ENCODE data around the gene AKT3. TPM values are rescaled to one million over a fixed set of nuclear protein-coding genes. Genes with fewer than 3 reads are reported as not detected.

AKT3 gene
- total and polyA plus RNA-seq, 3 experiments from 2014 or later: 4.3 to 49.6 (median 47.3) TPM

DNA sequence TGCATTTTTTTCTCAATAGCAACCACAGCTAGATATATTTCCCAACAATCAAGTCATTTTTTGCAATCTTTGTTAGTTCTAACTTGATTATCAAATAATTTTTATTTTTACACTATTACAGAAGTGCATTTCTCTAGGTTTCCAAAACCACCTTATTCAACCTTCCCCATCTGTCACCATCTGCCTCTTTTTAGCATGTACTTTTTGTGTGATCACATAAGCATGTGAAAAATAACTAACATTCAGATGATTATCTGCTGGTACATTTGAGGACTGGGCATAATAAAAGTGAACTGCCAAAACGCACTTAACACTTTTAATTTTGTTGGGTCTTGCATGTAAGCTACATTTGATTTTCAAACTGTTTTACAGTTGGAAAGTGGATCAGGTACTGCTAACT lies 291.5 kb downstream of the AKT3 start:
- H3K27ac ChIP-seq (ENCODE audit: low read depth, low read length): no peak overlapping the region
- Mint-ChIP-seq H3K36me3 (peaks cover 15 to 35% (median 20%) of the 10 kb centered on the region in 3 donors), H3K4me1 (peaks cover 6 to 26% (median 15%) of the 10 kb centered on the region in 3 donors), H3K27ac (peak overlapping the region in 1 of 8 donors; percentile 23), H3K9me3 (peaks cover 0 to 6% (median 3%) of the 10 kb centered on the region in 5 donors), H3K4me3 (no peak overlapping the region), H3K27me3 (no peaks in the 10 kb centered on the region)
- no peak overlapping the region for H3K4me3 ChIP-seq (ENCODE audit: low read length)
- ChIA-PET CTCF (interaction anchor here (1.5 kb wide), 1 partner anchor 11 kb away, joined by 3 read pairs; no protein-coding TSS in a partner anchor), POLR2A (no interaction called here)
- peaks cover 18% of the 10 kb centered on the region for H3K36me3 ChIP-seq (ENCODE audit: insufficient read depth, low read length)
- no peak for DNase-seq
- H3K4me1 ChIP-seq (ENCODE audit: insufficient read depth, low read length): no peaks in the 10 kb centered on the region
- no peaks in the 10 kb centered on the region for H3K9me3 ChIP-seq (ENCODE audit: low read length)
- H3K27me3 ChIP-seq (ENCODE audit: insufficient read depth, low read length, poor library complexity, severe bottlenecking): no peaks in the 10 kb centered on the region

- no peaks in the 10 kb centered on the region for H3K9me3 ChIP-seq (ENCODE audit: low read length)
- H3K4me3 ChIP-seq (ENCODE audit: low read length): no peak overlapping the region
- no peaks in the 10 kb centered on the region for H3K27me3 ChIP-seq (ENCODE audit: insufficient read depth, low read length, poor library complexity, severe bottlenecking)
- peak overlapping the region in 2 of 8 donors; percentile 6 to 54 for H3K27ac Mint-ChIP-seq
- CTCF ChIA-PET: interaction anchor here (1.5 kb wide), 1 partner anchor 11 kb away, joined by 3 read pairs; no protein-coding TSS in a partner anchor
- no peaks in the 10 kb centered on the region for H3K4me1 ChIP-seq (ENCODE audit: insufficient read depth, low read length)
- H3K4me1 Mint-ChIP-seq: peaks cover 6 to 26% (median 15%) of the 10 kb centered on the region in 3 donors
- DNase-seq: no peak
- H3K36me3 ChIP-seq (ENCODE audit: insufficient read depth, low read length): peaks cover 16% of the 10 kb centered on the region
- H3K4me3 Mint-ChIP-seq: no peak overlapping the region
- POLR2A ChIA-PET: no interaction called here
- no peaks in the 10 kb centered on the region for H3K27me3 Mint-ChIP-seq
- peaks cover 0 to 6% (median 3%) of the 10 kb centered on the region in 5 donors for H3K9me3 Mint-ChIP-seq
- no peak overlapping the region for H3K27ac ChIP-seq (ENCODE audit: low read depth, low read length)
- H3K36me3 Mint-ChIP-seq: peaks cover 14 to 35% (median 19%) of the 10 kb centered on the region in 3 donors
These were observed 292.2 kb downstream of the AKT3 start for GRCh38 chr1:243557866-243558265.

DNA sequence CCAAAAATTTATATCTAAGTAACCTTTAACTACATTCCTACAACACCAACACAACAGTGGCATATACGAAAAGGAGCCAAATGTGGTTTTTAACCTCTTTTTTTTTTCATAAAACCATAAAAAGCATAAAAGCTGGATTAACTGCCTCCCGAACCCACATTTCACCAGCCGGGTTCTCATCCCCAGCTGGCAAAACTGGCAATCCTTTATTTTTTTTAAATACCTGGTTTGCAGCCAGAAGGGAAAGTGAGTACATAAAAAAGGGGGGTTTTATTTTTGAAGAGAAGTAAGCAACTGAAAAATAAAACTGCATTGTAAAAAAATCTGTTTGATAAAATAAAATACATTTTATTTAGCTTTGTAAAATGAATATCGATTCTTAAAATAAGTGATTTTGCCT lies 295.4 kb downstream of the AKT3 start:
- ChIA-PET CTCF (interaction anchor here (1.1 kb wide), 1 partner anchor 745 kb away, joined by 3 read pairs; no protein-coding TSS in a partner anchor), POLR2A (no interaction called here)
- Mint-ChIP-seq H3K27ac (no peak overlapping the region), H3K36me3 (peaks cover 9 to 31% (median 11%) of the 10 kb centered on the region in 3 donors), H3K4me3 (no peak overlapping the region), H3K4me1 (peaks cover 0 to 26% (median 10%) of the 10 kb centered on the region in 3 donors), H3K9me3 (no peaks in the 10 kb centered on the region), H3K27me3 (no peaks in the 10 kb centered on the region)
- no peaks in the 10 kb centered on the region for H3K9me3 ChIP-seq (ENCODE audit: low read length)
- H3K4me1 ChIP-seq (ENCODE audit: insufficient read depth, low read length): no peaks in the 10 kb centered on the region
- H3K36me3 ChIP-seq (ENCODE audit: insufficient read depth, low read length): no peaks in the 10 kb centered on the region
- DNase-seq: no peak
- H3K4me3 ChIP-seq (ENCODE audit: low read length): no peak overlapping the region
- no peak overlapping the region for H3K27ac ChIP-seq (ENCODE audit: low read depth, low read length)
- no peaks in the 10 kb centered on the region for H3K27me3 ChIP-seq (ENCODE audit: insufficient read depth, low read length, poor library complexity, severe bottlenecking)

DNA sequence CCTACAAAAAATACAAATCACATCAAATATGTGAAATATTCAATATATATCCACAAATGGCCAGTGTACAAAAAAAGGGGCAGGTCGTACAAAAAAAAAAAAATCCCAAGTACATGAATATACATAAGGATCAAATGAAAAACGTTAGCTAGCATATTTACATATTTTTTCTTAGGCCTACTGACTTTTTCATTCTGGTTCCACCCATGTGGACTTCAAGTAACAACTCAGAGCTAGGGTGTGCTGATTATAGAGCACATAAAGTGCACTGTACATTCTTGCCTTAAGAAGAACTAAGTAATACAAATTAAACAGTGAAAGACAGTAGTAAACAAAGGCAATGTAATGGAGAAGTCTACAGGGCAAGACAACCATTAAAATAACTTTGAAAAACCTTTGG lies 297.0 kb downstream of the AKT3 start:
- Mint-ChIP-seq H3K27ac (no peak overlapping the region), H3K27me3 (no peaks in the 10 kb centered on the region), H3K4me1 (peaks cover 0 to 18% (median 9%) of the 10 kb centered on the region in 3 donors), H3K36me3 (peaks cover 16 to 38% (median 17%) of the 10 kb centered on the region in 3 donors), H3K9me3 (no peaks in the 10 kb centered on the region), H3K4me3 (no peak overlapping the region)
- H3K27me3 ChIP-seq (ENCODE audit: insufficient read depth, low read length, poor library complexity, severe bottlenecking): no peaks in the 10 kb centered on the region
- no peaks in the 10 kb centered on the region for H3K9me3 ChIP-seq (ENCODE audit: low read length)
- no peaks in the 10 kb centered on the region for H3K36me3 ChIP-seq (ENCODE audit: insufficient read depth, low read length)
- POLR2A ChIA-PET: no interaction called here
- H3K4me3 ChIP-seq (ENCODE audit: low read length): no peak overlapping the region
- no peaks in the 10 kb centered on the region for H3K4me1 ChIP-seq (ENCODE audit: insufficient read depth, low read length)
- no peak overlapping the region for H3K27ac ChIP-seq (ENCODE audit: low read depth, low read length)
- CTCF ChIA-PET: no interaction called here
- DNase-seq: no peak

- POLR2A ChIA-PET: no interaction called here
- Histone ChIP-seq H3K36me3 (ENCODE audit: insufficient read depth, low read length) (no peaks in the 10 kb centered on the region), H3K9me3 (ENCODE audit: low read length) (no peaks in the 10 kb centered on the region), H3K27me3 (ENCODE audit: insufficient read depth, low read length, poor library complexity, severe bottlenecking) (no peaks in the 10 kb centered on the region), H3K4me1 (ENCODE audit: insufficient read depth, low read length) (no peaks in the 10 kb centered on the region), H3K4me3 (ENCODE audit: low read length) (no peak overlapping the region), H3K27ac (ENCODE audit: low read depth, low read length) (no peak overlapping the region)
- Mint-ChIP-seq H3K27me3 (no peaks in the 10 kb centered on the region), H3K4me3 (no peak overlapping the region), H3K9me3 (no peaks in the 10 kb centered on the region), H3K4me1 (no peaks in the 10 kb centered on the region), H3K36me3 (peaks cover 17 to 49% (median 25%) of the 10 kb centered on the region in 3 donors), H3K27ac (peak overlapping the region in 1 of 8 donors; percentile 8)
- DNase-seq: no peak
- CTCF ChIA-PET: no interaction called here
These were observed 299.8 kb downstream of the AKT3 start for GRCh38 chr1:243550276-243550675.

- no peaks in the 10 kb centered on the region for H3K27me3 ChIP-seq (ENCODE audit: insufficient read depth, low read length, poor library complexity, severe bottlenecking)
- DNase-seq: no peak
- ChIA-PET POLR2A (no interaction called here), CTCF (no interaction called here)
- H3K9me3 Mint-ChIP-seq: no peaks in the 10 kb centered on the region
- H3K4me3 ChIP-seq (ENCODE audit: low read length): no peak overlapping the region
- H3K4me3 Mint-ChIP-seq: no peak overlapping the region
- H3K27me3 Mint-ChIP-seq: no peaks in the 10 kb centered on the region
- H3K4me1 Mint-ChIP-seq: no peaks in the 10 kb centered on the region
- H3K36me3 ChIP-seq (ENCODE audit: insufficient read depth, low read length): no peaks in the 10 kb centered on the region
- peaks cover 17 to 49% (median 26%) of the 10 kb centered on the region in 3 donors for H3K36me3 Mint-ChIP-seq
- no peaks in the 10 kb centered on the region for H3K9me3 ChIP-seq (ENCODE audit: low read length)
- no peak overlapping the region for H3K27ac ChIP-seq (ENCODE audit: low read depth, low read length)
- H3K4me1 ChIP-seq (ENCODE audit: insufficient read depth, low read length): no peaks in the 10 kb centered on the region
- peak overlapping the region in 1 of 8 donors; percentile 2 for H3K27ac Mint-ChIP-seq
These were observed 300.3 kb downstream of the AKT3 start for GRCh38 chr1:243549791-243550190.

DNA sequence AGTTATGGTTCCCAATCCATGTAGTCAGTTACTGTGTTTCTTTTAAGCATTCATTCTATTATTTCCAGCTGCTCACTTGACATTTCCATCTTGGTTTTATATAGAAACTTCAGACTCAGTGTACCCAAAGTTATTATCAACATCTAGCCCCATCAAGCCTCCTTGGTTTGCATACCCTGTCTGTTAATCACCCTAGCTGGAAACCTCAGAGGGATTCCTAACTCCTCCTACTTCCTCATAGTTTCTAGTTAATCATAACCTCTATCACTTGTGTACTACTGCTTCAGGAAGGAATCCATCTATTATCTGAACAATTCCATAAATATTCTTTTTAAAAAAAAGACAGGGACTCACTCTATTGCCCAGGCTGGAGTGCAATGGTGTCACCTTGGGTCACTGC lies 300.9 kb downstream of the AKT3 start:
- no peaks in the 10 kb centered on the region for H3K4me1 Mint-ChIP-seq

DNA sequence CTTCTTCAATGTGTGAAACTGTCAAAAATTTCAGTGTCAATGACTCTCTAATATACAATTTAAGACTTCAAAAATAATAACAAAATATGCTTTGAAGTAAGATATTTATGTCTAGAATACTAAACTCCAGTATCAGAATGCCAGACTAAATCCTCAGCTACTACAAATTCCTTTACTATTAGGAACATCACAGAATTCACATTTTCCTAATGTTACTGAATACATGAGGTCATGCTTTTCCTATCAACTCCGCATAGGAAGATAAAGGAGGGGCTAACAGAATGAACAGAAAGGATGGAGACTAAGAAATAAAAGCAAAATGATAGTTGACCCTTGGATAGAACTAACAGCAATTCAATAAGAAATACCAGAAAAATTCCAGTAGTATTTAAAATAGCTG lies 301.5 kb downstream of the AKT3 start:
- Histone ChIP-seq H3K9me3 (ENCODE audit: low read length) (no peaks in the 10 kb centered on the region), H3K36me3 (ENCODE audit: insufficient read depth, low read length) (no peaks in the 10 kb centered on the region), H3K4me1 (ENCODE audit: insufficient read depth, low read length) (no peaks in the 10 kb centered on the region), H3K27me3 (ENCODE audit: insufficient read depth, low read length, poor library complexity, severe bottlenecking) (no peaks in the 10 kb centered on the region), H3K27ac (ENCODE audit: low read depth, low read length) (no peak overlapping the region), H3K4me3 (ENCODE audit: low read length) (no peak overlapping the region)
- H3K27ac Mint-ChIP-seq: no peak overlapping the region
- ChIA-PET CTCF (no interaction called here), POLR2A (interaction anchor here (0.5 to 0.6 kb wide), 2 partner anchors 26 to 431 kb away, joined by 3 to 4 read pairs; no protein-coding TSS in a partner anchor)
- no peak overlapping the region for H3K4me3 Mint-ChIP-seq
- H3K36me3 Mint-ChIP-seq: peaks cover 24 to 58% (median 33%) of the 10 kb centered on the region in 3 donors
- H3K27me3 Mint-ChIP-seq: no peaks in the 10 kb centered on the region
- H3K4me1 Mint-ChIP-seq: peaks cover 0 to 2% (median 1%) of the 10 kb centered on the region in 3 donors
- H3K9me3 Mint-ChIP-seq: no peaks in the 10 kb centered on the region
- no peak for DNase-seq

More for the DNA sequence above, 300.9 kb downstream of the AKT3 start:
- no peaks in the 10 kb centered on the region for H3K9me3 Mint-ChIP-seq
- no peak overlapping the region for H3K4me3 Mint-ChIP-seq
- no peaks in the 10 kb centered on the region for H3K27me3 Mint-ChIP-seq
- Histone ChIP-seq H3K27me3 (ENCODE audit: insufficient read depth, low read length, poor library complexity, severe bottlenecking) (no peaks in the 10 kb centered on the region), H3K4me1 (ENCODE audit: insufficient read depth, low read length) (no peaks in the 10 kb centered on the region), H3K27ac (ENCODE audit: low read depth, low read length) (no peak overlapping the region), H3K4me3 (ENCODE audit: low read length) (no peak overlapping the region), H3K9me3 (ENCODE audit: low read length) (no peaks in the 10 kb centered on the region), H3K36me3 (ENCODE audit: insufficient read depth, low read length) (no peaks in the 10 kb centered on the region)
- POLR2A ChIA-PET: no interaction called here
- H3K36me3 Mint-ChIP-seq: peaks cover 18 to 53% (median 27%) of the 10 kb centered on the region in 3 donors
- no peak for DNase-seq
- CTCF ChIA-PET: no interaction called here
- no peak overlapping the region for H3K27ac Mint-ChIP-seq

Measured in CD8-positive, alpha-beta memory T cell (primary cell).